Measurements from ENCODE around the gene RGS3. TPM values are rescaled to one million over a fixed set of nuclear protein-coding genes. Genes with fewer than 3 reads are reported as not detected.

RGS3 gene
- total RNA-seq, 1 donor = 48.9 TPM

DNA sequence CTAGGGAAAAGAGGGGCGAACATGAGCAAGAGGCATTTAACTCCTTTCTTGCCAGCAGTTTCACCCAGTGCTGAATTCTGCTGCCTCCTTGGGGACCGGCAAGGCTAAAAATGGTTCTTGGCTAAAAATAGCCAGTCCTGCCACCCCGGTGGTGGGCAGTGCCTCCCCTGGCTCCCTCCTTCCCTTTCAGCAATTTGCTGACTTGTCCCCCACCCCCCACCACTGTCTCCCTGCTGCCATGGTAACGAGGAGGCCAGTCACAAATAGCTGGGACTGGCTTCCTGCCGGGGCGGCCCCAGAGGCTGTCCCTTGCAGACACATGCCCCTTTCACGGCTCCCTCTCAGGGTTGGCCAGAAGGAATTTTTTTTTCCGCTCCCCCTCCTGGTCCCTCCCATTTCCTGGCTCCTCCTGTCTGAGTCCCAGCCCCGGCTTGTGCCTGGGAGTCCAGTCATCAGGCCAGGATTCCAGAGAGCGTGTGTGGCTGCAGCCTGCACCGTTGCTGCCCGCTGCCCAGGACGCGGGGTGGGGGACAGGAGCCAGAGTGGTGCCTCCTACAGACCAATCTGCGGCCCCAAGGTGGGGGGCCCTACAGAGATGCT, 130.3 kb downstream of the RGS3 start:
- peak; percentile 94 for DNase-seq (ENCODE audit: low read depth)
- H3K4me3 ChIP-seq (ENCODE audit: low read depth, low read length) = peak overlapping the region; percentile 87
- TF ChIP-seq, protein P1, sequence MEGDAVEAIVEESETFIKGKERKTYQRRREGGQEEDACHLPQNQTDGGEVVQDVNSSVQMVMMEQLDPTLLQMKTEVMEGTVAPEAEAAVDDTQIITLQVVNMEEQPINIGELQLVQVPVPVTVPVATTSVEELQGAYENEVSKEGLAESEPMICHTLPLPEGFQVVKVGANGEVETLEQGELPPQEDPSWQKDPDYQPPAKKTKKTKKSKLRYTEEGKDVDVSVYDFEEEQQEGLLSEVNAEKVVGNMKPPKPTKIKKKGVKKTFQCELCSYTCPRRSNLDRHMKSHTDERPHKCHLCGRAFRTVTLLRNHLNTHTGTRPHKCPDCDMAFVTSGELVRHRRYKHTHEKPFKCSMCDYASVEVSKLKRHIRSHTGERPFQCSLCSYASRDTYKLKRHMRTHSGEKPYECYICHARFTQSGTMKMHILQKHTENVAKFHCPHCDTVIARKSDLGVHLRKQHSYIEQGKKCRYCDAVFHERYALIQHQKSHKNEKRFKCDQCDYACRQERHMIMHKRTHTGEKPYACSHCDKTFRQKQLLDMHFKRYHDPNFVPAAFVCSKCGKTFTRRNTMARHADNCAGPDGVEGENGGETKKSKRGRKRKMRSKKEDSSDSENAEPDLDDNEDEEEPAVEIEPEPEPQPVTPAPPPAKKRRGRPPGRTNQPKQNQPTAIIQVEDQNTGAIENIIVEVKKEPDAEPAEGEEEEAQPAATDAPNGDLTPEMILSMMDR (IDR thresholded peaks at IDR 0.05; ENCODE audit: insufficient read depth, low read length) = no peak

DNA sequence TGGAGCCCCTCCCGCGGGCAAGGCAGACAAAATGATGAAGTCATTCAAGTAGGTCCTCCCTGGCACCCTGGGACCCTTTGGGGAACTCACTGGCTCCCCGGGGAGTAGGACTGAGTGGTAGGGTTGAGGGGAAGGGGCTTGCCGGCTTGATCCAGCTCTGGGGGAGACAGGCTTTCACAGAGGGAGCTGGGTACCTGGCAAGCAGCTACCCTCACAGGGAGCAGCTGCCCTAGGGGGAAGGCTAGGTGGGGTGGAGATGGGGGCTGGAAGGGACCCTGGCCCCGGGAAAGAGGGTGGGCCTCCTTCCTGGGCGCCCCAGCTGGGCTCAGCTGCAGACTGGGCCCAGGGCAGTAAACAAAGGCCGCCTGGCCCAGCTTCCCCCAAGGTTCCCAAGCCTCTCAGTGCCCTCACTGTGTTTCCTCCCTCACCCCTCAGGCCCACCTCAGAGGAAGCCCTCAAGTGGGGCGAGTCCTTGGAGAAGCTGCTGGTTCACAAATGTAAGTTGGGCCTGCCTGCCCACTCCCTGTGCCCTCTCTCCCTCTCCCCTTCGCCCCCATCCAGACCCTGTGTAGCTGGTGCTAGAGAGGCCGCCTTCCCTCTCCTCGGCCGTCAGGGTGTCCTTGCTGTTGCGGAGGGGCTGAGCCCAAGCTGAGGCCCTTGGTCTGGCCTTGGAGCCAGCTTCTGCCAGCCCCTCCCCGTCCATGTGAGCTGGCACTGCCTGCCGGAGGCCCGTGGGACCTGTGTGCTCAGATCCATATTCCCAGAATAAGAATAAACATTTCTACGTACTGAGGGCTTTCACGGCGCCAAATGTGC, 131.2 kb downstream of the RGS3 start:
- DNase-seq (ENCODE audit: low read depth) = no peak
- TF ChIP-seq, protein P1 (IDR thresholded peaks at IDR 0.05; ENCODE audit: insufficient read depth, low read length) = no peak
- peak overlapping the region; percentile 87 for H3K4me3 ChIP-seq (ENCODE audit: low read depth, low read length)

DNA sequence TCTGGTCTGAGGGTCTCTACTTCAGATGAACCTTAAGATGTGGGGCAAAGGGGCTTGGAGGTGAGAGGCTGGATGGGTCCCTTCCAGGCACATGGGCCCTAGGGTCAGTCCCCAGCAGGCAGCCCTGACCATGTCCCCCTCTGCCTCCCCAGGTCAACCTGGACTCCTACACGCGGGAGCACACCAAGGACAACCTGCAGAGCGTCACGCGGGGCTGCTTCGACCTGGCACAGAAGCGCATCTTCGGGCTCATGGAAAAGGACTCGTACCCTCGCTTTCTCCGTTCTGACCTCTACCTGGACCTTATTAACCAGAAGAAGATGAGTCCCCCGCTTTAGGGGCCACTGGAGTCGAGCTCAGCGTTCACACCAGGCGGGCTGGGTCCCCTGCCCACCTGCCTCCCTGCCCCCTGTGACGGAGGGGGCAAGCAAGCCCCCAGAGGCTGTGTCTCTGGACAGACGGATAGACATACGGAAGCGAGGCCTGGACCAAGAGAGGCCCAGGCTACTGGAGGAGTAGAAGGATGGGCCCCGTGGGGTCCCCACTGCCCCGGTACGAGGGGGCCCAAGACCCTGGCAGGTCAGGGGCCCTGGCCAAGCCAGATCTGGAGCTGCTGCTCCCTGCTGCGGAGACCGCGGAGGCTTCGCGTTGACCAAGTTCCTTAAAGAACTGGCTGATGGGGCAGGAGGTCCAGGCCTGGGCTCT, 133.2 kb downstream of the RGS3 start:
- TF ChIP-seq, protein P1 (IDR thresholded peaks at IDR 0.05; ENCODE audit: insufficient read depth, low read length) = no peak
- DNase-seq (ENCODE audit: low read depth) = no peak
- peak overlapping the region; percentile 31 for H3K4me3 ChIP-seq (ENCODE audit: low read depth, low read length)

GRCh38 chr9:113597390-113598241, 134.1 kb downstream of the RGS3 start:
- TF ChIP-seq, protein P1 (IDR thresholded peaks at IDR 0.05; ENCODE audit: insufficient read depth, low read length) = no peak
- H3K4me3 ChIP-seq (ENCODE audit: low read depth, low read length) = peak overlapping the region; percentile 9
- no peak for DNase-seq (ENCODE audit: low read depth)

DNA sequence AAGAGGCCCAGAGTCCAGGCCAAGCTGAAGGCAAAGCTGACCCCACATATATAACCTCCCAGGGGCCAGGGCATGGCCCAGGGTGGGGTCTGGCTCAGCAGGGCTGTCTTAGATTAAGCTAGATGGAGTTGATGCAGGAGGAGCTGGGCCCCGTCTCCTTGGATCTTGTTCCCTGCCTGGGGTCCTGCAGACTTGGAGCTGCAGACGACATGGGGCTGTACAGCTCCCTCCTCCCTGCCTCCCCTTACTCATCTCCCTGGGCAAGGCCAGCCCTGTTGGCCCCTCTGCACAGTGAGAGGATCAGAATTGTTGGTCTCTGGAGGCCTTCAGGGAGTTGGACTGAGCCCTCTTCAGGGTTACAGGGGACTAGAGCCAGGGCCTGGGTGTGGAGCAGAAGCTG, 134.9 kb downstream of the RGS3 start:
- TF ChIP-seq, protein P1 (IDR thresholded peaks at IDR 0.05; ENCODE audit: insufficient read depth, low read length) = no peak
- no peak for DNase-seq (ENCODE audit: low read depth)
- no peak overlapping the region for H3K4me3 ChIP-seq (ENCODE audit: low read depth, low read length)

GRCh38 chr9:113598883-113599282, 135.4 kb downstream of the RGS3 start:
- TF ChIP-seq, protein P1 (IDR thresholded peaks at IDR 0.05; ENCODE audit: insufficient read depth, low read length) = no peak
- DNase-seq (ENCODE audit: low read depth) = no peak
- H3K4me3 ChIP-seq (ENCODE audit: low read depth, low read length) = no peak overlapping the region

Measured in fibroblast of the aortic adventitia (primary cell).